ENCODE results near the gene GTF2F2.

DNA sequence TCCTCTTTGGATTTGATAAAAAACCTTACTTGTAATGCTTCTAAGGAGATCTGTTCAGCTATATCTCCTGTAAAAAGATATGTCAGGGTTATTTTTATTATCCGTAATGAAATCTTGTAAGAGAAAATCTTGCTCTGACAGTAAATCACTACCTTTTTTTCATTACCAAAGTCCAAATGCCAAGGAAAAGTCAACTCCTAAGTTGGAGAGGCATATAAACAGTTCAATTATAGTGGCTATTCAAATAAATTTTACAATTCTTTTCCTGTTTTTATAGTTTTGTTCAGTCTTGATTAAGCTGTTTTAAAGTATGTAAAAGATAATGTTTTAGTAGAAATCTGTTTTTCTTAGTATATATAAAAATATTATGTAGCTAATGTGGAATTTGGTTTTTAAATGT is 71.6 kb downstream of the GTF2F2 start:
- TF ChIP-seq, protein P1, sequence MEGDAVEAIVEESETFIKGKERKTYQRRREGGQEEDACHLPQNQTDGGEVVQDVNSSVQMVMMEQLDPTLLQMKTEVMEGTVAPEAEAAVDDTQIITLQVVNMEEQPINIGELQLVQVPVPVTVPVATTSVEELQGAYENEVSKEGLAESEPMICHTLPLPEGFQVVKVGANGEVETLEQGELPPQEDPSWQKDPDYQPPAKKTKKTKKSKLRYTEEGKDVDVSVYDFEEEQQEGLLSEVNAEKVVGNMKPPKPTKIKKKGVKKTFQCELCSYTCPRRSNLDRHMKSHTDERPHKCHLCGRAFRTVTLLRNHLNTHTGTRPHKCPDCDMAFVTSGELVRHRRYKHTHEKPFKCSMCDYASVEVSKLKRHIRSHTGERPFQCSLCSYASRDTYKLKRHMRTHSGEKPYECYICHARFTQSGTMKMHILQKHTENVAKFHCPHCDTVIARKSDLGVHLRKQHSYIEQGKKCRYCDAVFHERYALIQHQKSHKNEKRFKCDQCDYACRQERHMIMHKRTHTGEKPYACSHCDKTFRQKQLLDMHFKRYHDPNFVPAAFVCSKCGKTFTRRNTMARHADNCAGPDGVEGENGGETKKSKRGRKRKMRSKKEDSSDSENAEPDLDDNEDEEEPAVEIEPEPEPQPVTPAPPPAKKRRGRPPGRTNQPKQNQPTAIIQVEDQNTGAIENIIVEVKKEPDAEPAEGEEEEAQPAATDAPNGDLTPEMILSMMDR (conservative IDR thresholded peaks at IDR 0.05; ENCODE audit: low read depth in 2 of 2): no peak
- no peak for TF ChIP-seq CREB1 (CRISPR knock-in tag; IDR thresholded peaks at IDR 0.05; ENCODE audit: low read depth)
- no peak for TF ChIP-seq EZH2 (IDR thresholded peaks at IDR 0.05; ENCODE audit: low read depth, unreplicated experiment)
- no peak for TF ChIP-seq POLR2AphosphoS5 (IDR thresholded peaks at IDR 0.05; ENCODE audit: low read depth)
- TF ChIP-seq NANOG (IDR thresholded peaks at IDR 0.05; ENCODE audit: borderline replicate concordance): no peak

Data from GM23338 (cell line).